ENCODE results near the gene AKAP6.

The AKAP6 gene

GRCh38 chr14:32633224-32633859 lies 304.2 kb downstream of the AKAP6 start:
- DNase-seq, result no peak

- no peak for DNase-seq
These were observed 304.8 kb downstream of the AKAP6 start for GRCh38 chr14:32633930-32634329.

GRCh38 chr14:32635061-32635719 lies 306.1 kb downstream of the AKAP6 start:
- DNase-seq, result peak in 1 of 2 donors; percentile 10

GRCh38 chr14:32637582-32637981 lies 308.5 kb downstream of the AKAP6 start:
- DNase-seq, result no peak

- DNase-seq, result no peak
These were observed 310.1 kb downstream of the AKAP6 start for GRCh38 chr14:32639208-32639607.

- no peak for DNase-seq
These were observed 316.5 kb downstream of the AKAP6 start for GRCh38 chr14:32645551-32645950.

GRCh38 chr14:32648434-32648833 lies 319.3 kb downstream of the AKAP6 start:
- no peak for DNase-seq

GRCh38 chr14:32650030-32650429 lies 320.9 kb downstream of the AKAP6 start:
- DNase-seq, result no peak

GRCh38 chr14:32650665-32651064 lies 321.6 kb downstream of the AKAP6 start:
- DNase-seq, result no peak

GRCh38 chr14:32654106-32654505 lies 325.0 kb downstream of the AKAP6 start:
- DNase-seq, result no peak

- peak; percentile 27 to 33 for DNase-seq
These were observed 327.5 kb downstream of the AKAP6 start for GRCh38 chr14:32656601-32657000.

- DNase-seq, result peak; percentile 93 to 94
These were observed 328.0 kb downstream of the AKAP6 start for GRCh38 chr14:32657081-32657480.

- DNase-seq, result no peak
These were observed 332.1 kb downstream of the AKAP6 start for GRCh38 chr14:32661216-32661615.

GRCh38 chr14:32662211-32662610 lies 333.1 kb downstream of the AKAP6 start:
- no peak for DNase-seq

- DNase-seq, result no peak
These were observed 337.2 kb downstream of the AKAP6 start for GRCh38 chr14:32666308-32666707.

GRCh38 chr14:32667287-32667686 lies 338.2 kb downstream of the AKAP6 start:
- DNase-seq, result no peak

GRCh38 chr14:32667791-32668190 lies 338.7 kb downstream of the AKAP6 start:
- no peak for DNase-seq

- DNase-seq, result no peak
These were observed 340.3 kb downstream of the AKAP6 start for GRCh38 chr14:32669391-32669790.

GRCh38 chr14:32675433-32675832 lies 346.3 kb downstream of the AKAP6 start:
- DNase-seq, result no peak

- DNase-seq, result no peak
These were observed 348.2 kb downstream of the AKAP6 start for GRCh38 chr14:32677129-32677780.

- no peak for DNase-seq
These were observed 349.0 kb downstream of the AKAP6 start for GRCh38 chr14:32678088-32678487.

- DNase-seq, result no peak
These were observed 351.0 kb downstream of the AKAP6 start for GRCh38 chr14:32679927-32680612.

GRCh38 chr14:32681598-32681997 lies 352.5 kb downstream of the AKAP6 start:
- DNase-seq, result no peak

- no peak for DNase-seq
These were observed 353.1 kb downstream of the AKAP6 start for GRCh38 chr14:32682214-32682613.

Data from inflammatory macrophage treated with lipopolysaccharide for 1 hour (primary cell).